ENCODE results near the gene IPPK.

IPPK gene, protein sequence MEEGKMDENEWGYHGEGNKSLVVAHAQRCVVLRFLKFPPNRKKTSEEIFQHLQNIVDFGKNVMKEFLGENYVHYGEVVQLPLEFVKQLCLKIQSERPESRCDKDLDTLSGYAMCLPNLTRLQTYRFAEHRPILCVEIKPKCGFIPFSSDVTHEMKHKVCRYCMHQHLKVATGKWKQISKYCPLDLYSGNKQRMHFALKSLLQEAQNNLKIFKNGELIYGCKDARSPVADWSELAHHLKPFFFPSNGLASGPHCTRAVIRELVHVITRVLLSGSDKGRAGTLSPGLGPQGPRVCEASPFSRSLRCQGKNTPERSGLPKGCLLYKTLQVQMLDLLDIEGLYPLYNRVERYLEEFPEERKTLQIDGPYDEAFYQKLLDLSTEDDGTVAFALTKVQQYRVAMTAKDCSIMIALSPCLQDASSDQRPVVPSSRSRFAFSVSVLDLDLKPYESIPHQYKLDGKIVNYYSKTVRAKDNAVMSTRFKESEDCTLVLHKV

DNA sequence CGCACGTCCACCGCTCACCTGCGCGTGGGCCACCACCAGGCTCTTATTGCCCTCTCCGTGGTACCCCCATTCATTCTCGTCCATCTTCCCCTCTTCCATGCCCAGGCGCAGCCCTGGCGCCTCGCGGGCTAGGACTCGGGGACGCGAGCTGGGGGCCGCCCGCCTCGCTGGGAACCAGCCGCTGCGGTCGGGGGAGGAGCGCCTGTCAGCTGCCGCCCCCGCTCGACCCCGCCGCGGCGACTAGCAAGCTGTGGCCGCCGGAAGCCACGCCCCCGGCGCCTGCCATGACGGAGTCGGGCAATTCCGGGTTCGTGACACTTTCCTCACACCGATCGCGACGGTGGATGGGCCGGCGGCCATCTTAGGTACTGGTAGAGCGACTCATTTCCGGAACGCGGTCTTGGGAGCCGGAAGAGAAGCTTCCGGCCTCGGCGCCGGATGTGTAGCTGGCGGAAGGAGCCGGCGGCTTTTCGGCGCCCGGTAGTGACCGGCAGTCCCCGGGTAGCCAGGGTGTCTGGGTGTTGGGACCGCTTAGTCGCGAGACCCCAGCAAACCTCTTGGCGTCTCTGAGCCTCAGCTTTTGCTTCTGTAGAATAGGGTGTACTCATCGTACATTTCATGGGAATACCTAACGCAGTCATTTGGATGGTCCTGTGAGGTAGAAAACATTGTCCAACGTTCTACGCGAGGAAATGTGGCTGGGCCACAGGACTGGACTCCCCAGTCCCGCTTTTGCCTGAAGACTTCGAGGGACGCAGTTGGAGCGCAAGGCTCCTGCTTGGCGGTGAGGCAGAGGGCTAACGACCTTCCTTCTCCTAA is at the start of gene IPPK:
Gene IPPK (minus strand): TSS at position 242 of the 819 bp plus-strand sequence. CDS start 143 bp downstream, at position 99.
- in situ Hi-C loops (cut with MboI; ENCODE audit: low pct_unique_long_range_greater_than_20kb, low sequenced_read_pairs, unreplicated experiment): no loop called here
- peak; percentile 99 for DNase-seq (ENCODE audit: low spot score)
- TF ChIP-seq, protein P1, sequence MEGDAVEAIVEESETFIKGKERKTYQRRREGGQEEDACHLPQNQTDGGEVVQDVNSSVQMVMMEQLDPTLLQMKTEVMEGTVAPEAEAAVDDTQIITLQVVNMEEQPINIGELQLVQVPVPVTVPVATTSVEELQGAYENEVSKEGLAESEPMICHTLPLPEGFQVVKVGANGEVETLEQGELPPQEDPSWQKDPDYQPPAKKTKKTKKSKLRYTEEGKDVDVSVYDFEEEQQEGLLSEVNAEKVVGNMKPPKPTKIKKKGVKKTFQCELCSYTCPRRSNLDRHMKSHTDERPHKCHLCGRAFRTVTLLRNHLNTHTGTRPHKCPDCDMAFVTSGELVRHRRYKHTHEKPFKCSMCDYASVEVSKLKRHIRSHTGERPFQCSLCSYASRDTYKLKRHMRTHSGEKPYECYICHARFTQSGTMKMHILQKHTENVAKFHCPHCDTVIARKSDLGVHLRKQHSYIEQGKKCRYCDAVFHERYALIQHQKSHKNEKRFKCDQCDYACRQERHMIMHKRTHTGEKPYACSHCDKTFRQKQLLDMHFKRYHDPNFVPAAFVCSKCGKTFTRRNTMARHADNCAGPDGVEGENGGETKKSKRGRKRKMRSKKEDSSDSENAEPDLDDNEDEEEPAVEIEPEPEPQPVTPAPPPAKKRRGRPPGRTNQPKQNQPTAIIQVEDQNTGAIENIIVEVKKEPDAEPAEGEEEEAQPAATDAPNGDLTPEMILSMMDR (IDR thresholded peaks at IDR 0.05; ENCODE audit: extremely low read depth, insufficient read depth, missing control alignments): no peak

DNA sequence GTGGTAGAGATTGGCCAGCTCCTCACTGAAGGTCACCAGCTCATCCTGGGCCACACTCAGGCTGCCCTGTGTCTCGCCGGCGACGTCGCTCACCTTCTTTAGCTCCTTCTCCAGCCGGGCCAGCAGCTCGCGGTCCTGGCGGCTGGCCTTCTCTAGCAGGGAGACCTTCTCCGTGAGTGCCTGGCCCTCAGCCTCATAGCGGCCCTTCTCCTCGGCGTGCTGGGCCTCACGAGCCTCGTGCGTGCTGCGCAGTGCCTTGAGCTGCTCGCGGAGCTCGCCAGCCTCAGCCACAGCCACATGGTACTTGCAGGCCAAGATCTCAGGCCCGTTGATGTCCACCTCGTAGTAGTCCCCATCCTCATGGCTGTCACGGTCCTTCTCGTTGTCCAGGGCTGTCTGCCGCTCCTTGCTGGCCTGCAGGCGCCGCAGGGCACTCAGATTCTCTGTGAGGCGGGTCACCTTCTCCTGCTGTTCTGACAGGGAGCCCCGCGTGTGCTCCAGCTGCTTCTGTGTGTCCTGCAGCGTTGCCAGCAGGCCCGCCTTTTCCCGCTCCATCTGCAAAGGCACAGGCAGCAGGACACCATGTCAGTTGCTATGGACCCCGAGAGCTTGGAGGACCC is 49.2 kb upstream of the IPPK start:
- no peak for DNase-seq (ENCODE audit: low spot score)
- in situ Hi-C loops (cut with MboI; ENCODE audit: low pct_unique_long_range_greater_than_20kb, low sequenced_read_pairs, unreplicated experiment): loop anchor here (5.0 kb wide), 1 partner anchor 63 kb away; no protein-coding TSS in a partner anchor
- TF ChIP-seq, protein P1 (IDR thresholded peaks at IDR 0.05; ENCODE audit: extremely low read depth, insufficient read depth, missing control alignments): no peak

DNA sequence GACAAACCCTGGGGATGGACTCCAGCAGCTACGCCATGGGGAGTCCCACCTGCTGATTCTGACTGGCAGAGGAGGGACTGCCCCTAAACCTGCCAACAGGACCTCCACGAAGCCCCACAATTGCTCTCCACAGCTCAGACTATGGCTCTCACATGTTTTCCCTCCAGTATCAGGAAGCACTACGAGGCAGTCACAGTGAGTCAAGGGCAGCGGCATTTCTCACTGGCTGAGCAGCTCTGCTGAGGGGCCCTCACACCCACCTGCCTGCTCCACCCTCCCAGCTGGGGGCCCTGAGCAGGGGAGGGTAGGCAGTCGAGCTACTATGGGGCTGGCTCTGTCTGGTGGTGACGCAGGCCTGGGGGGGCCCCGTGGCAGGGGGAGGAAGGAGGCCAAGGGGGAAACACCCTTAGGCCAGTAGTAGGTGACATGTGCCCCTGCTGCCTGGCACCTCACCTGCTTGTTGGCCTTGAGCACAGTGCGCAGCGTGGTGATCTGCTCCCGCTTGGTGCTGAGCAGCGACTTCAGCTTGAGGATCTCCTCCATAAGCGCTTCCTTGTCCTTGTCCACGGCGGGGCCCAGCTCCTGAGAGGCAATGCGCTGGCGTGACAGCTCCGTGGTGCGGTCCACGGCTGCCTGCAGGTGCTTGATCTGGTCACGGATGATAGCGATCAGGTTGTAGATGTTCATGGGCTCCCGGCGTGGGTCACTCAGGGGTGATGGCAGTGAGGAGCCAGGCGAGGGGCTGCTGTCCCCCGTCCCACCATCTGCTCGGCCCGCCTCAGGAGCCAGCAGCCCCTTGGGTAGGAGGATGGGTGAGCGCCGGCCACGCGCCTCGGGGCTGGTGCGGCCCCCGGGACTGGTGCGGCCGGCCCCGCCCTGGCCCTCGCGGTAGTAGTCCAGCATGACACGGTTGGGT is 48.4 kb upstream of the IPPK start:
- TF ChIP-seq, protein P1 (IDR thresholded peaks at IDR 0.05; ENCODE audit: extremely low read depth, insufficient read depth, missing control alignments): no peak
- no peak for DNase-seq (ENCODE audit: low spot score)
- in situ Hi-C loops (cut with MboI; ENCODE audit: low pct_unique_long_range_greater_than_20kb, low sequenced_read_pairs, unreplicated experiment): loop anchor here (5.0 kb wide), 1 partner anchor 64 kb away; no protein-coding TSS in a partner anchor

DNA sequence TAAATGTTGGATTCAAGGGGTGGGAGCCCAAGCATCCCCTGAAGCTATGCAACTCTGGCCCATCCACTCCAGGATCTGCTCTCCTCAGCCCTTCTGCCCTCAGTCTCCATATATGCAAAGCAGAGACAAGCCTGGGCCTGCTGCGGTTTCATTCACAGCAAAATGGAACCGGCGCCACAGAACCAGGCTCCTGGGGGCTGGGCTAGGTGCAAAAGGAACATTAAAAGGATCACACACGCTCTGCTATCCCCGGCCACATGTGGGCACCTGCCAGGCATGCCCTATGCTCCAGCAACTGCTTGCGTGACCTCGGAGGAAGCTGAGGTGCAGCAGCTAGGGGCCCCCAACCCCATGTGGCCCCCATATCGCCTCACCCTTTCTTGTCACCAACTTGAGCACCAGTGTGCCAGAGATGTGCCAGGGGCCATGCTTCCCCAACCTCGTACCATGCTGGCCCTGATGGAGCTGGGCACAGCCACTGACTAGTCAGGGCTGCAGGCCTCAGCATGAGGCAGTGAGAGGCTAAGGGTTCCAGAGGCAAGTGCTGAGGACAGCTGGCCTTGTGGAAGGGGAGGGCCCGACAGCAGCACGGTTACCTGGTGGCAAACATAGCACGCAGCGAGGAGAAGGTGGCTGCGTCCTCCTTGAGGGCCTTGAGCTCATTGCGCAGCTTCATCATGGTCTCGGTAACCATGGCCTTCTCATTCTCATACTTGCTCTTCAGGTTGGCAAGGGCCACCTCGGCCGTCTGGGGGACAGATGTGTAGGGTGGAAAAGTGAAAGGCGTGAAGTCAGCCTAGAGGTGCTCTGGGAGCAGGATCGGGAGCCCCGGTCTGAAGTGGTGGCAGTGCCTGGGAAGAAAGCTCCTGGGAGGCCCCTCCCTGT is 47.5 kb upstream of the IPPK start:
- TF ChIP-seq, protein P1 (IDR thresholded peaks at IDR 0.05; ENCODE audit: extremely low read depth, insufficient read depth, missing control alignments): no peak
- in situ Hi-C loops (cut with MboI; ENCODE audit: low pct_unique_long_range_greater_than_20kb, low sequenced_read_pairs, unreplicated experiment): loop anchor here (5.0 kb wide), 1 partner anchor 65 kb away; no protein-coding TSS in a partner anchor
- DNase-seq (ENCODE audit: low spot score): no peak

DNA sequence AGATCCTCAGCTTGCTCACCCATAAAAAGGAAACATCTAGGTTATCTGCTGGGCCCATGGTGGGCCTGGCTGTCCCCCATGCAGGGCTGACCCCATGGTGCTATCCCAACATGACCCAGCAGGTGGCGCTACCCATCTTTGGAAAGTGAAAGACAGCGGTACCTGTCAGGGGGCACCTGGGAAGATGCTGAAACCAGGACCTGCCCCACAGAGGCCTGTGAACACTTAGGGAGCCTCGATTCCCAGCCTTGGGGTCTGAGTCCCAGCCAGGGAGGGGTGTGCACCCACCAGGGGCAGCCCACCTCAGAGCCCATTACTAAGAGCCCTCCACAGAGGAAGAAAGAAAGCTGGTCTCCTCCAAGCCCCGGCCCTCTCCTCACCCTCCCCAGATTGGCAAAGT is 46.6 kb upstream of the IPPK start:
- TF ChIP-seq, protein P1 (IDR thresholded peaks at IDR 0.05; ENCODE audit: extremely low read depth, insufficient read depth, missing control alignments): peak; percentile 93
- DNase-seq (ENCODE audit: low spot score): peak; percentile 88
- in situ Hi-C loops (cut with MboI; ENCODE audit: low pct_unique_long_range_greater_than_20kb, low sequenced_read_pairs, unreplicated experiment): loop anchor here (5.0 kb wide), 1 partner anchor 66 kb away; no protein-coding TSS in a partner anchor

Data from GM13977 (cell line).